SK-N-SH (cell line): ENCODE data around the gene SPTLC2. TPM values are rescaled to one million over a fixed set of nuclear protein-coding genes. Genes with fewer than 3 reads are reported as not detected.

Experiments used
- CTCF ChIA-PET: fragments of 300-600, 350-600 bp; formaldehyde crosslinking; extraction: SDS; loops from one replicate; lab custom pipeline; 2021; lab: Yijun Ruan, JAX
- POLR2A ChIA-PET: fragments of 350-600 bp; sonication (Branson Sonifier 250); formaldehyde crosslinking; extraction: SDS; loops from one replicate; lab custom pipeline; 2020; ENCODE audit warnings: antibody characterized with exemption, inconsistent platforms; lab: Yijun Ruan, JAX
- DNase-seq: peaks from one replicate; pipeline ENCODE4 v3.0.0; 2012
- H2AFZ ChIP-seq: fragments of 200-600 bp; sonication (generic); 2 replicates; pipeline ENCODE4 v1.8.1; 2016; ENCODE audit warnings: antibody characterized with exemption, mild to moderate bottlenecking, low read depth
- H3F3A ChIP-seq: fragments of 200-600 bp; sonication (generic); replicated peaks from 2 replicates; pipeline ENCODE3; 2016; ENCODE audit warnings: antibody characterized with exemption, mild to moderate bottlenecking; ENCODE audit not compliant: insufficient read depth
- H3K27ac ChIP-seq, 2 experiments: fragments of 200-500 bp in 1 of 2; fragments of 200-600 bp in 1 of 2; sonication (Bioruptor generic) in 1 of 2; sonication (generic), shearing (Covaris generic) in 1 of 2; 2 replicates each; pipeline versions ENCODE4 v1.5.1 to v1.6.1; 2014 to 2016; ENCODE audit warnings: low read depth in 2 of 2, inconsistent platforms in 1 of 2, low read length in 1 of 2, mild to moderate bottlenecking in 1 of 2, mixed read lengths in 1 of 2
- H3K27me3 ChIP-seq: fragments of 200-600 bp; sonication (generic), shearing (Covaris generic); 2 replicates; pipeline ENCODE4 v1.6.1; 2016; ENCODE audit warnings: mixed run types; ENCODE audit not compliant: insufficient read depth
- H3K36me3 ChIP-seq, 2 experiments: fragments of 200-500 bp in 1 of 2; fragments of 200-600 bp in 1 of 2; sonication (Bioruptor generic) in 1 of 2; sonication (generic) in 1 of 2; replicated peaks in 1 of 2; 2 replicates each; pipeline versions ENCODE3 to v1.5.1; 2014 to 2016; ENCODE audit warnings: low read length in 1 of 2, mild to moderate bottlenecking in 1 of 2; ENCODE audit not compliant: insufficient read depth in 2 of 2, control insufficient read depth in 1 of 2
- H3K4me1 ChIP-seq, 2 experiments: fragments of 200-500 bp in 1 of 2; fragments of 200-600 bp in 1 of 2; sonication (Bioruptor generic) in 1 of 2; sonication (generic), shearing (Covaris generic) in 1 of 2; 2 replicates each; pipeline versions ENCODE4 v1.5.1 to v1.6.1; 2014 to 2016; ENCODE audit warnings: low read depth in 1 of 2, low read length in 1 of 2, mixed run types in 1 of 2; ENCODE audit not compliant: insufficient read depth in 2 of 2, control insufficient read depth in 1 of 2
- H3K4me2 ChIP-seq: fragments of 200-600 bp; sonication (generic), shearing (Covaris generic); 2 replicates; pipeline ENCODE4 v1.6.1; 2017; ENCODE audit warnings: mixed run types
- H3K4me3 ChIP-seq, 2 experiments: fragments of 200-500 bp in 1 of 2; fragments of 200-600 bp in 1 of 2; sonication (Bioruptor generic) in 1 of 2; sonication (generic), shearing (Covaris generic) in 1 of 2; 2 replicates each; pipeline versions ENCODE4 v1.5.1 to v1.8.1; 2014 to 2016; ENCODE audit warnings: low read depth in 2 of 2, inconsistent platforms in 1 of 2, low read length in 1 of 2, mild to moderate bottlenecking in 1 of 2, mixed read lengths in 1 of 2, moderate library complexity in 1 of 2
- H3K79me2 ChIP-seq: fragments of 200-600 bp; sonication (generic); 2 replicates; pipeline ENCODE4 v1.8.1; 2017; ENCODE audit warnings: mild to moderate bottlenecking; ENCODE audit not compliant: insufficient read depth
- H3K9ac ChIP-seq: fragments of 200-600 bp; sonication (generic); 2 replicates; pipeline ENCODE4 v1.6.1; 2017; ENCODE audit warnings: mixed run types
- H3K9me2 ChIP-seq: fragments of 200-600 bp; sonication (generic); 2 replicates; pipeline ENCODE4 v1.6.1; 2017; ENCODE audit warnings: mixed run types
- H3K9me3 ChIP-seq: fragments of 200-600 bp; sonication (generic); 2 replicates; pipeline ENCODE4 v1.6.1; 2017; ENCODE audit warnings: mixed run types, mild to moderate bottlenecking, moderate library complexity
- H4K20me1 ChIP-seq: fragments of 200-600 bp; sonication (generic); 2 replicates; pipeline ENCODE4 v1.6.1; 2017; ENCODE audit warnings: mild to moderate bottlenecking, mixed run types; ENCODE audit not compliant: insufficient read depth
- EP300 ChIP-seq, 2 experiments: IDR thresholded peaks; 2 replicates each; pipeline versions ENCODE4 v1.4.0 to v1.6.1; 2012; ENCODE audit warnings: borderline replicate concordance in 1 of 2, low read depth in 1 of 2, low read length in 1 of 2
- EZH2phosphoT487 ChIP-seq: fragments of 200-600 bp; sonication (generic); IDR thresholded peaks from 2 replicates; pipeline ENCODE4 v1.6.1; 2017; ENCODE audit warnings: low read depth, mixed run types, mild to moderate bottlenecking, antibody characterized with exemption, moderate library complexity, borderline replicate concordance
- GATA2 ChIP-seq: sonication (generic); formaldehyde crosslinking; IDR thresholded peaks from 2 replicates; pipeline ENCODE4 v1.5.0; 2020; ENCODE audit warnings: mild to moderate bottlenecking, missing genetic modification reagents
- IRF3 ChIP-seq: fragments of 150-350 bp; IDR thresholded peaks from 2 replicates; pipeline ENCODE4 v1.6.1; 2016; ENCODE audit warnings: mild to moderate bottlenecking, low read depth, low read length
- MXI1 ChIP-seq: IDR thresholded peaks from 2 replicates; pipeline ENCODE4 v1.6.1; 2012; ENCODE audit warnings: mild to moderate bottlenecking, low read depth, low read length, improper control_type of control experiment
- RAD21 ChIP-seq: IDR thresholded peaks from 2 replicates; pipeline ENCODE4 v1.6.1; 2012; ENCODE audit warnings: mild to moderate bottlenecking, low read length
- SMC3 ChIP-seq: IDR thresholded peaks from 2 replicates; pipeline ENCODE4 v1.6.1; 2012; ENCODE audit warnings: low read depth, low read length, improper control_type of control experiment
- USF1 ChIP-seq: IDR thresholded peaks from 2 replicates; pipeline ENCODE4 v1.4.0; 2012; ENCODE audit warnings: low read depth, borderline replicate concordance
- ZBTB33 ChIP-seq: IDR thresholded peaks from 2 replicates; pipeline ENCODE4 v1.4.0; 2012; ENCODE audit warnings: low read depth, borderline replicate concordance
- WGBS: methylation state at CpG from one replicate; pipeline ENCODE4 v1.1.6; 2017; ENCODE audit warnings: low lambda C conversion rate; 5-methylcytosine and 5-hydroxymethylcytosine counted together
- polyA plus RNA-seq, 3 experiments: library from polyadenylated mRNA; depleted of rRNA; stranded (reverse); fragments of >200 nt; gene quantifications; 2 replicates each; pipeline ENCODE4 v1.2.3, GENCODE V29; 2012

Gene SPTLC2
- polyA plus RNA-seq, 1 of the 3 experiments (the other 2 are of a cell fraction): 10.2 TPM

- 0% methylated on average over 1 of the region's 32 CpGs for WGBS
- Histone ChIP-seq H3K9me2 (no peaks in the 10 kb centered on the region), H3K27me3 (no peaks in the 10 kb centered on the region), H3K4me1 (peaks cover 0 to 20% of the 10 kb centered on the region in 2 experiments; a peak in 3 of 4 replicates), H2AFZ (peak overlapping the region; percentile 75; the same call in 1 of the 2 replicates), H3K27ac (peak overlapping the region; percentile 69 to 91), H3K36me3 (peaks cover 0 to 3% of the 10 kb centered on the region in 2 experiments), H3K9ac (peak overlapping the region; percentile 86), H3K4me3 (peak overlapping the region; percentile 90 to 93), H3K79me2 (peaks cover 50% of the 10 kb centered on the region), H3K4me2 (peak overlapping the region; percentile 84), H4K20me1 (peaks cover 7% of the 10 kb centered on the region), H3K9me3 (no peaks in the 10 kb centered on the region), H3F3A (peaks cover 19% of the 10 kb centered on the region)
- CTCF ChIA-PET: interaction anchor here (1.6 to 3.3 kb wide), 2 partner anchors 9 to 13 kb away, joined by 5 to 14 read pairs; no protein-coding TSS in a partner anchor
- POLR2A ChIA-PET: no interaction called here
- TF ChIP-seq GATA2 (CRISPR knock-in tag): no peak
- TF ChIP-seq RAD21: no peak
- TF ChIP-seq ZBTB33: no peak
- TF ChIP-seq EP300 (IDR thresholded peaks at IDR 0.05; ENCODE audit: borderline replicate concordance in 1 of 2, low read depth in 1 of 2, low read length in 1 of 2): no peak
- TF ChIP-seq SMC3: no peak
- TF ChIP-seq EZH2phosphoT487: no peak
- DNase-seq: no peak
These were observed 344 bp downstream of the SPTLC2 start for GRCh38 chr14:77616133-77616453.

GRCh38 chr14:77615361-77616132 is 890 bp downstream of the SPTLC2 start:
- Histone ChIP-seq H3K4me3 (peak overlapping the region; percentile 90 to 93), H3K27ac (peak overlapping the region; percentile 69 to 91), H3K36me3 (peaks cover 0 to 3% of the 10 kb centered on the region in 2 experiments), H4K20me1 (peaks cover 7% of the 10 kb centered on the region), H3K79me2 (peaks cover 56% of the 10 kb centered on the region)
- 6% methylated on average over 14 of the region's 16 CpGs for WGBS
- POLR2A ChIA-PET: no interaction called here
- TF ChIP-seq MXI1: 0 out of 2 replicates have a peak, but pooled peaks have one; percentile 17
- no peak for TF ChIP-seq IRF3
- no peak for TF ChIP-seq USF1
- TF ChIP-seq, all 33 proteins: peak for 1
- Histone ChIP-seq H3K9me2 (no peaks in the 10 kb centered on the region), H3K4me2 (peak overlapping the region; percentile 84), H2AFZ (0 out of 2 replicates have a peak overlapping the region, but pooled peaks have one; percentile 75), H3K9ac (peak overlapping the region; percentile 86), H3F3A (peaks cover 19% of the 10 kb centered on the region), H3K4me1 (peaks cover 0 to 20% of the 10 kb centered on the region in 2 experiments; a peak in 3 of 4 replicates), H3K9me3 (no peaks in the 10 kb centered on the region), H3K27me3 (no peaks in the 10 kb centered on the region)
- DNase-seq: peak; percentile 43
- CTCF ChIA-PET: interaction anchor here (0.8 to 3.3 kb wide), 3 partner anchors 8 to 13 kb away, joined by 3 to 14 read pairs (median 5); no protein-coding TSS in a partner anchor
